MM.1S (cell line): ENCODE data around the gene RAVER2.

ENCODE experiments used
- DNase-seq: peaks from one replicate; pipeline ENCODE4 v3.0.0-alpha.2; 2015
- H2AFZ ChIP-seq: fragments of 300-600 bp; sonication (generic); 2 replicates; pipeline ENCODE4 v1.6.0; 2016; ENCODE audit warnings: antibody characterized with exemption, low read length
- H3F3A ChIP-seq: fragments of 300-600 bp; sonication (generic); 2 replicates; pipeline ENCODE4 v1.6.1; 2016; ENCODE audit warnings: mild to moderate bottlenecking, antibody characterized with exemption, low read length, moderate library complexity, mixed read lengths; ENCODE audit not compliant: insufficient read depth
- H3K27ac ChIP-seq: fragments of 300-600 bp; sonication (generic); 2 replicates; pipeline ENCODE4 v1.5.1; 2016; ENCODE audit warnings: mild to moderate bottlenecking, low read length
- H3K27me3 ChIP-seq: fragments of 300-600 bp; sonication (generic); replicated peaks from 2 replicates; pipeline ENCODE4 v1.6.0; 2016; ENCODE audit warnings: low read length; ENCODE audit not compliant: insufficient read depth
- H3K36me3 ChIP-seq: fragments of 300-600 bp; sonication (generic); replicated peaks from 2 replicates; pipeline ENCODE4 v1.6.1; 2016; ENCODE audit warnings: mild to moderate bottlenecking, low read length, mixed read lengths; ENCODE audit not compliant: insufficient read depth
- H3K4me1 ChIP-seq: fragments of 300-600 bp; sonication (generic); 2 replicates; pipeline ENCODE4 v1.6.1; 2016; ENCODE audit warnings: low read length, mixed read lengths
- H3K4me2 ChIP-seq: fragments of 300-600 bp; sonication (generic); 2 replicates; pipeline ENCODE4 v1.6.0; 2016; ENCODE audit warnings: low read depth, low read length
- H3K4me3 ChIP-seq: fragments of 300-600 bp; sonication (generic); 2 replicates; pipeline ENCODE4 v1.5.1; 2016; ENCODE audit warnings: low read length, mixed read lengths
- H3K79me2 ChIP-seq: fragments of 300-600 bp; sonication (generic); 2 replicates; pipeline ENCODE4 v1.6.1; 2016; ENCODE audit warnings: mixed run types, low read length, mixed read lengths
- H3K9ac ChIP-seq: fragments of 300-600 bp; sonication (generic); 2 replicates; pipeline ENCODE4 v1.6.1; 2016; ENCODE audit warnings: low read length, mixed read lengths
- H3K9me2 ChIP-seq: fragments of 300-600 bp; sonication (generic); replicated peaks from 2 replicates; pipeline ENCODE4 v1.6.1; 2016; ENCODE audit warnings: mild to moderate bottlenecking, low read length, mixed read lengths; ENCODE audit not compliant: insufficient read depth
- H3K9me3 ChIP-seq: fragments of 300-600 bp; sonication (generic); replicated peaks from 2 replicates; pipeline ENCODE4 v1.6.1; 2016; ENCODE audit warnings: mild to moderate bottlenecking, low read length, mixed read lengths; ENCODE audit not compliant: insufficient read depth
- H4K20me1 ChIP-seq: fragments of 300-600 bp; sonication (generic); 2 replicates; pipeline ENCODE4 v1.6.1; 2016; ENCODE audit warnings: mild to moderate bottlenecking, low read length, moderate library complexity, mixed read lengths; ENCODE audit not compliant: insufficient read depth
- CTCF ChIP-seq: fragments of 300-600 bp; sonication (generic); IDR thresholded peaks from 2 replicates; pipeline ENCODE4 v1.5.1; 2016; ENCODE audit warnings: antibody characterized with exemption, low read length, mixed read lengths
- EZH2 ChIP-seq: fragments of 300-600 bp; sonication (generic); optimal IDR thresholded peaks from 2 replicates; pipeline ENCODE3; 2017; ENCODE audit warnings: low read depth, mild to moderate bottlenecking, antibody characterized with exemption, low read length, mixed read lengths
- EZH2phosphoT487 ChIP-seq: fragments of 300-600 bp; sonication (generic); IDR thresholded peaks from 2 replicates; pipeline ENCODE4 v1.6.1; 2018; ENCODE audit warnings: antibody characterized with exemption, low read length

RAVER2 gene

GRCh38 chr1:64854674-64855073 lies 109.8 kb downstream of the RAVER2 start:
- no peak for DNase-seq
- H3K9ac ChIP-seq = no peak overlapping the region
- no peaks in the 10 kb centered on the region for H3K9me2 ChIP-seq
- H3K4me1 ChIP-seq = peaks cover 5% of the 10 kb centered on the region; the same call in 1 of the 2 replicates
- no peak overlapping the region for H3K4me2 ChIP-seq
- H3K27me3 ChIP-seq = no peaks in the 10 kb centered on the region
- no peaks in the 10 kb centered on the region for H4K20me1 ChIP-seq
- H3K36me3 ChIP-seq = peaks cover 3% of the 10 kb centered on the region; the same call in 1 of the 2 replicates
- no peaks in the 10 kb centered on the region for H3K9me3 ChIP-seq
- H3K4me3 ChIP-seq = no peak overlapping the region
- no peak for TF ChIP-seq EZH2
- no peak for TF ChIP-seq EZH2phosphoT487
- no peak for TF ChIP-seq CTCF
- H3F3A ChIP-seq = no peaks in the 10 kb centered on the region
- no peak overlapping the region for H2AFZ ChIP-seq
- H3K27ac ChIP-seq = no peak overlapping the region
- H3K79me2 ChIP-seq = no peaks in the 10 kb centered on the region

GRCh38 chr1:64855557-64855956 lies 110.7 kb downstream of the RAVER2 start:
- H3K79me2 ChIP-seq = no peaks in the 10 kb centered on the region
- H3K27ac ChIP-seq = no peak overlapping the region
- H2AFZ ChIP-seq = no peak overlapping the region
- no peak overlapping the region for H3K4me2 ChIP-seq
- H3K9me3 ChIP-seq = no peaks in the 10 kb centered on the region
- H3K4me1 ChIP-seq = peaks cover 5% of the 10 kb centered on the region; the same call in 1 of the 2 replicates
- no peak for DNase-seq
- H3K9ac ChIP-seq = no peak overlapping the region
- TF ChIP-seq CTCF (no peak), EZH2 (no peak), EZH2phosphoT487 (no peak)
- H4K20me1 ChIP-seq = no peaks in the 10 kb centered on the region
- H3K9me2 ChIP-seq = no peaks in the 10 kb centered on the region
- H3F3A ChIP-seq = no peaks in the 10 kb centered on the region
- no peak overlapping the region for H3K4me3 ChIP-seq
- peaks cover 7% of the 10 kb centered on the region for H3K36me3 ChIP-seq
- H3K27me3 ChIP-seq = no peaks in the 10 kb centered on the region

GRCh38 chr1:64856553-64856952 lies 111.7 kb downstream of the RAVER2 start:
- Histone ChIP-seq H3K4me2 (no peak overlapping the region), H3K36me3 (peaks cover 7% of the 10 kb centered on the region)

More at GRCh38 chr1:64856553-64856952, 111.7 kb downstream of the RAVER2 start:
- no peaks in the 10 kb centered on the region for H3K9me3 ChIP-seq
- TF ChIP-seq EZH2 (no peak), CTCF (no peak), EZH2phosphoT487 (no peak)
- 0 out of 2 replicates have a peak, but pooled peaks cover 3% of the 10 kb centered on the region for H3F3A ChIP-seq
- no peaks in the 10 kb centered on the region for H3K27me3 ChIP-seq
- H3K79me2 ChIP-seq = no peaks in the 10 kb centered on the region
- H3K9me2 ChIP-seq = no peaks in the 10 kb centered on the region
- no peak for DNase-seq
- no peak overlapping the region for H3K4me3 ChIP-seq
- H2AFZ ChIP-seq = no peak overlapping the region
- no peak overlapping the region for H3K9ac ChIP-seq
- no peak overlapping the region for H3K27ac ChIP-seq
- no peaks in the 10 kb centered on the region for H4K20me1 ChIP-seq
- H3K4me1 ChIP-seq = peaks cover 11% of the 10 kb centered on the region
